A673 (cell line): Measurements from ENCODE around the gene PARP14. TPM values are rescaled to one million over a fixed set of nuclear protein-coding genes. Genes with fewer than 3 reads are reported as not detected.

Source experiments
- BruUV-seq: library from RNA; stranded (reverse); fragments of 400-500 nt; replicated peaks from 2 replicates; lab custom pipeline; 2021; lab: Mats Ljungman, UMichigan
- CTCF ChIA-PET: fragments of 300-600 bp; sonication (Branson Sonifier 250); formaldehyde crosslinking; loops from one replicate; lab custom pipeline; 2022; ENCODE audit warnings: antibody characterized with exemption; lab: Charles Lee
- POLR2A ChIA-PET: fragments of 300-600 bp; sonication (Branson Sonifier 250); formaldehyde crosslinking; loops from one replicate; lab custom pipeline; 2022; ENCODE audit warnings: antibody characterized with exemption; ENCODE audit not compliant: low non-redundant PET; lab: Charles Lee
- DNase-seq: peaks from one replicate; pipeline ENCODE4 v3.0.0-alpha.2; 2015; ENCODE audit warnings: low spot score
- H3K27ac ChIP-seq: fragments of 200-600 bp; sonication (generic); 2 replicates; pipeline ENCODE4 v1.5.1; 2016; ENCODE audit warnings: mixed run types, low read depth, mild to moderate bottlenecking, mixed read lengths, antibody characterized with exemption, low read length; ENCODE audit not compliant: poor library complexity, severe bottlenecking
- H3K27me3 ChIP-seq: fragments of 200-600 bp; sonication (generic); replicated peaks from 2 replicates; pipeline ENCODE4 v1.6.1; 2017; ENCODE audit warnings: mixed run types, low read depth, mild to moderate bottlenecking, mixed read lengths, antibody characterized with exemption, low read length; ENCODE audit not compliant: insufficient read depth, poor library complexity
- H3K36me3 ChIP-seq: fragments of 200-600 bp; sonication (generic); 2 replicates; pipeline ENCODE4 v1.6.1; 2016; ENCODE audit warnings: mixed run types, mild to moderate bottlenecking, mixed read lengths, antibody characterized with exemption, low read length; ENCODE audit not compliant: insufficient read depth, poor library complexity, severe bottlenecking
- H3K4me1 ChIP-seq: fragments of 200-600 bp; sonication (generic); 2 replicates; pipeline ENCODE4 v1.6.1; 2017; ENCODE audit warnings: mixed run types, mild to moderate bottlenecking, mixed read lengths, antibody characterized with exemption, low read length; ENCODE audit not compliant: insufficient read depth, poor library complexity, severe bottlenecking
- H3K4me3 ChIP-seq: fragments of 200-600 bp; sonication (generic); 2 replicates; pipeline ENCODE4 v1.5.1; 2016; ENCODE audit warnings: low read depth, mixed run types, mild to moderate bottlenecking, mixed read lengths, low read length; ENCODE audit not compliant: poor library complexity, severe bottlenecking
- H3K9me3 ChIP-seq: fragments of 200-600 bp; sonication (generic); 2 replicates; pipeline ENCODE4 v1.6.1; 2016; ENCODE audit warnings: mixed run types, low read depth, mild to moderate bottlenecking, mixed read lengths, antibody characterized with exemption, low read length; ENCODE audit not compliant: poor library complexity, severe bottlenecking
- EZH2 ChIP-seq: fragments of 200-600 bp; sonication (generic); IDR thresholded peaks from 2 replicates; pipeline ENCODE4 v1.6.1; 2017; ENCODE audit warnings: borderline replicate concordance, low read depth, mild to moderate bottlenecking, mixed read lengths, antibody characterized with exemption, low read length; ENCODE audit not compliant: poor library complexity, severe bottlenecking
- intact Hi-C: fragments of 100-400 bp; cut with micrococcal nuclease; formaldehyde crosslinking; loops from one replicate; pipeline ENCODE4 v1.10.0; 2022; ENCODE audit not compliant: unreplicated experiment
- total RNA-seq: library from RNA; stranded (reverse); gene quantifications from 2 replicates; pipeline ENCODE4 v1.2.3, GENCODE V29; 2021
- TF ChIP-seq, protein P1 (sequence below): fragments of 300-800, 200-600 bp; sonication (generic); conservative IDR thresholded peaks from 2 replicates; pipeline ENCODE4 v1.5.1; 2017; ENCODE audit warnings: low read depth, mild to moderate bottlenecking, antibody characterized with exemption, low read length, moderate library complexity, mixed read lengths

The PARP14 gene
- total RNA-seq, 1 experiment from 2014 or later, result 22.8 TPM

DNA sequence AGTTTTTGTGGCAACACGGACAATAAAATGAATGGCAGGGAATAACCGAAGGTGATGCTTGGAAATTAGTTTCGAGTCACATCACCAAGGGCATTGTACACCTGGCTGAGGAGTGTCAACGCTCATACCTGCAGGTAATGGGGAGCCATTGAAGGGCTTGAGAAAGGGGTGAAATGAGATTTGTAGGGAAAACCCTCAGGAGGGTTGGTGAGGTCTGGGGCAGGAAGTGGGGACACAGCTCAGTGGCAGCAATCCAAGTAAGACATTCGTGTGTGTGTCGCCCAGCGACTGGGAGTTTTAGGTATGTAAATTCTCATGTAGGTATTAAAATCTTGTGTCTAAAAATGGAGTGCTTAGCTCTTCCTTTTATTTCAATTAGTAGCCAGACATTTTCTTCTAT lies 14.3 kb downstream of the PARP14 start:
- no peaks in the 10 kb centered on the region for H3K36me3 ChIP-seq
- DNase-seq, result no peak
- POLR2A ChIA-PET, result no interaction called here
- H3K4me1 ChIP-seq, result no peaks in the 10 kb centered on the region
- CTCF ChIA-PET, result no interaction called here
- no peak for TF ChIP-seq EZH2
- TF ChIP-seq, protein P1, sequence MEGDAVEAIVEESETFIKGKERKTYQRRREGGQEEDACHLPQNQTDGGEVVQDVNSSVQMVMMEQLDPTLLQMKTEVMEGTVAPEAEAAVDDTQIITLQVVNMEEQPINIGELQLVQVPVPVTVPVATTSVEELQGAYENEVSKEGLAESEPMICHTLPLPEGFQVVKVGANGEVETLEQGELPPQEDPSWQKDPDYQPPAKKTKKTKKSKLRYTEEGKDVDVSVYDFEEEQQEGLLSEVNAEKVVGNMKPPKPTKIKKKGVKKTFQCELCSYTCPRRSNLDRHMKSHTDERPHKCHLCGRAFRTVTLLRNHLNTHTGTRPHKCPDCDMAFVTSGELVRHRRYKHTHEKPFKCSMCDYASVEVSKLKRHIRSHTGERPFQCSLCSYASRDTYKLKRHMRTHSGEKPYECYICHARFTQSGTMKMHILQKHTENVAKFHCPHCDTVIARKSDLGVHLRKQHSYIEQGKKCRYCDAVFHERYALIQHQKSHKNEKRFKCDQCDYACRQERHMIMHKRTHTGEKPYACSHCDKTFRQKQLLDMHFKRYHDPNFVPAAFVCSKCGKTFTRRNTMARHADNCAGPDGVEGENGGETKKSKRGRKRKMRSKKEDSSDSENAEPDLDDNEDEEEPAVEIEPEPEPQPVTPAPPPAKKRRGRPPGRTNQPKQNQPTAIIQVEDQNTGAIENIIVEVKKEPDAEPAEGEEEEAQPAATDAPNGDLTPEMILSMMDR, result no peak
- H3K27me3 ChIP-seq, result no peaks in the 10 kb centered on the region
- no peak overlapping the region for H3K27ac ChIP-seq
- BruUV-seq, result no TSS peak
- no peaks in the 10 kb centered on the region for H3K9me3 ChIP-seq
- no peak overlapping the region for H3K4me3 ChIP-seq
- intact Hi-C loops, result no loop called here

- Histone ChIP-seq H3K4me3 (no peak overlapping the region), H3K27me3 (no peaks in the 10 kb centered on the region), H3K4me1 (no peaks in the 10 kb centered on the region), H3K36me3 (no peaks in the 10 kb centered on the region), H3K9me3 (no peaks in the 10 kb centered on the region), H3K27ac (no peak overlapping the region)
- no TSS peak for BruUV-seq
- CTCF ChIA-PET, result no interaction called here
- TF ChIP-seq, protein P1, result no peak
- no peak for TF ChIP-seq EZH2
- POLR2A ChIA-PET, result no interaction called here
- intact Hi-C loops, result no loop called here
- no peak for DNase-seq
Measured at GRCh38 chr3:122695927-122696561, 15.4 kb downstream of the PARP14 start.

DNA sequence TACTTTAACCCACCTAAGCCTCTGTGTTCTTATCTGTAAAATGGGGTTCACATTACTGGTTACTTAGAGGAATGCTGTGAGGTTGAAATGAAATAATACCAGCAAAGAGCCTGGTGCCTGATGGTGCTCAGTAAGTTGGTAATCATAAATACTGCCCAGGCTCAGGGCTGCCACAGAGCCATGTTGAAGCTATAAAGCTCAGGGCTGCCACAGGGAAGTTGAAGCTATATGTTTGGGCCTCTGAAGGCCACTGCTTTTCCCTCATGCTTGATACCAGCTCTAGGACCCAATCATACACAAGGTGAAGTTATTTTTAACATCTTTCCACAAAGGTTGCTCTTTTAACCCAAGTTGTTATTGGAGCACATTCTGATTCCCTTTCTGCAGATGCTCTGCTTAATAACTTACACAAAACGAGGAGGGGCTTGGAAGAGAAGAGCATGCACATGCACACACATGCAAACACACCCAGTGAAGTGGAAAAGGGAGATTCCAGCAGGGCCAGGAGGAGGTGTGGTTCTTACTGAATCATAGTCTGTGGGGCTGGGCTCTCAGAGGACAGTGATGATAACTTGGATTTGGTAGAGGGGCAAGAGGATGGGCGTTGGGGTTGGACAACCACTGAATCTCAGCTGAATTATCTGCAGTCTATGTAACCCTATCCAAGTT lies 17.4 kb downstream of the PARP14 start:
- Histone ChIP-seq H3K4me1 (no peaks in the 10 kb centered on the region), H3K27me3 (no peaks in the 10 kb centered on the region), H3K4me3 (no peak overlapping the region), H3K27ac (no peak overlapping the region), H3K9me3 (no peaks in the 10 kb centered on the region), H3K36me3 (no peaks in the 10 kb centered on the region)
- intact Hi-C loops, result no loop called here
- DNase-seq, result no peak
- TF ChIP-seq, protein P1, result no peak
- no peak for TF ChIP-seq EZH2
- POLR2A ChIA-PET, result no interaction called here
- no TSS peak for BruUV-seq
- CTCF ChIA-PET, result no interaction called here
